Occipital lobe (tissue), 2 donors: ENCODE data around the gene FYCO1. TPM values are rescaled to one million over a fixed set of nuclear protein-coding genes. Genes with fewer than 3 reads are reported as not detected.

Experiments
- DNase-seq: peaks from one replicate; lab custom pipeline; 2025; lab: John Stamatoyannopoulos, UW
- total RNA-seq: library from RNA; depleted of rRNA; stranded (reverse); fragments of >200 nt; gene quantifications from one replicate; pipeline ENCODE4 v1.2.3, GENCODE V29; 2014

FYCO1 gene
- total RNA-seq, 1 donor from 2014 or later, result 2.5 TPM

DNA sequence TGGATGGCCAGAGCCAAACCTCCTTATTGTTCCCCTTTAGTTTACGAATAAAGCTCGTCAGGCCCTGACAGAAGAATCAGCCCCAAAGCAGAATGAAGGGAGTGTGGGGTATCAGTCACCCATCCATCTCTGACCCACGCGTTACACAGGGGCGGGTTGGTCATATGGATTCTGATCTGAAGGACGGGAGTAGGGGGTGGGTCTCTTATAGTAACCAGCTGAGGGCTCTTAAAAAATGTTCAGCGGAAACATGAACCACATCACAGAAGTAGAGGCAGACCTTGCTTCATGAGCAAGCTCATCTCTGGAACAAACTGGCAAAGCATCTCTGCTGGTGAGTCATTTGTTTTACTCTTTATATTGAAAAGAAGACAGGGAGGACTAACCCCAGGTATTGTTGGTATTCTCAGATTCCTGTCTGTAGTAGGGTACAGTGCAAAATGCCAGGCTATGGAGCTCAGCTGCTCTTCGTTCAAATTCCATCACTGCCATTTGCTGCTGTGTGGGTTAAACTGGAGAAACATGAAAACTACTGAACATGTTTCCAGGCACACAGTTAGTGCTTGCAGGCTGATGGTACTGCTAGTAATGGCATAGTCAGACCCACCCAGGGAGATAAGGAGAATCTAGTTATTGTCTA lies 52.3 kb downstream of the FYCO1 start, which contains the start of gene CXCR6:
Gene CXCR6 (plus strand): TSS at position 258 of the 640 bp plus-strand sequence. CDS start 3,018 bp downstream, outside the sequence.
- DNase-seq, result no peak

DNA sequence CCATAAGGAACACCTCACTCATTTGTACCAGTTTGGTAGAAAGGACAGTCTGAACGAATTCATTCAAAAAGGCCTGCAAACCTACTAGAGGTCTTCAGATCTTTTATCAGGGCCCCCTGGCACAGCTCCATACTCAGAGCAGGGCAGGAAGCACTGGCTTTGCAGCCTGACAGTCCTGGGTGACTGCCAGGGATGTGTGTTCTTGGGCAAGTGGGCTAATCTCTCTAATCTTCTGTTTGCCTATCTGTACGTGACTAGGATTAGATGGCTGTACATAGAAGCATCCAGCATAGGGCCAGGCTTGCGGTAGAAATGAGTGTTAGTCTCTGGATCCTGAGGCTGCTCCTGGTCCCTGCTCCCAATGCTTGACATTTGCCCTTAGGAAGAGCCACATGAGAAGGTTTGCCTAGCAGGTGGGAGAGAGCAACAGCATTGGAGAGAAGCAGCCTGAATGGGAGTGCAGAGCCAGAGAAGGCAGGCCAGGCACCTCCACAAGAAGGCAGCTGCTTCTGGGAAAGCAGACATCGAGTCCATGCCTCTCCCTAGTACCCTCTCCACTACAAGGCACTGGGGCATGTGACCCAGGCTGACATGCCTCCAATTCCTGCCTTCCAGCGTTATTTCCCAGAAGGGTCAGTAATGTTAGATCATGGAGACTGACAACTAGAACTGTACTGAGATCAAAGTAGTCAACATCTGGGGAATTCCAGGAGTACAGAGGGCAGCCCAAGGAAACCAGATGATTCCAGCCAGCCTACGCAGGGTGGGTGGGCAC lies 53.4 kb downstream of the FYCO1 start:
- DNase-seq, result no peak

GRCh38 chr3:45940781-45941365 lies 54.8 kb downstream of the FYCO1 start:
- DNase-seq, result no peak

- no peak for DNase-seq
Observed at GRCh38 chr3:45940004-45940780, 55.4 kb downstream of the FYCO1 start.

- no peak for DNase-seq
Observed at GRCh38 chr3:45939341-45939771, 56.3 kb downstream of the FYCO1 start.

GRCh38 chr3:45938864-45939263 lies 56.8 kb downstream of the FYCO1 start:
- peak; percentile 75 for DNase-seq

DNA sequence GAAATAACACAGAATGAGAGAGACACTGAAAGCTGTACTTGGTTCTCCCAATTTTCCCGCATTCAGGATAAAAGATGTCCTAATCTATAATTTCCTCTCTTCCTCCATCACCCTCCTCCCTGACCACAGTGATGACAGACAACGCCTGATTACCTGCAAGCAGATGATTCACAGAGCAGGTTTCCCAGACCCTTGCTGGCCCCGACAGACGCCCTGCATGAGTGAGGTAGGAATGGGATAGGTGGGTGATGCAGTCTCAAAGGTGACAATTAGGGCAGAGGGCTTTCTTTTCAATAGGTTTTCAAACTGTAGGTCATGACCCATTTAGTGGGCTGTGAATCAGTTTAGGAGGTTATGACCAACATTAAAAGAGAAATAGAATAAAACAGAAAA lies 57.6 kb downstream of the FYCO1 start:
- DNase-seq, result no peak

GRCh38 chr3:45937206-45938042 lies 58.2 kb downstream of the FYCO1 start:
- no peak for DNase-seq

GRCh38 chr3:45936261-45936660 lies 59.4 kb downstream of the FYCO1 start:
- DNase-seq, result no peak

- no peak for DNase-seq
Observed at GRCh38 chr3:45933591-45933990, 62.0 kb downstream of the FYCO1 start.

DNA sequence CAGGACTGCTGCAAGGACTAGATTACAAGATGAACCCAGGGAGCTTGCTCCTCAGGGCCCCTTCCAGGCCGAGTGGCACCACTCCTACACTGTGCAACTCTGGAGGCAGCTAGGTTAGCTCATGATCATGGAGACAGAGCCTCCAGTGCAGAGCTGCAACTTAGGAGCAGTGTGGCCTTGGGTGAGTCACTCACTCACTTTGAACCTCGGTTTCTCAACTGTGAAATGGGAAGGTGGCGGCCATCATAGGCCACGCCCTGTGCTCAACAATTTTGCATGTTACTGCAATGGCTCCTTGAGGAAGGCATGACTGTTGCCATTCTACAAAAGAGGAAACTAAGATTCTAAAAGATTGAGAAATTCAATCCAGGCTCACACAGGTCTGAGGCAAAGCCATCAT lies 63.5 kb downstream of the FYCO1 start:
- no peak for DNase-seq

GRCh38 chr3:45931496-45931895 lies 64.1 kb downstream of the FYCO1 start:
- DNase-seq, result no peak

GRCh38 chr3:45929042-45929679 lies 66.5 kb downstream of the FYCO1 start:
- peak; percentile 22 for DNase-seq

DNA sequence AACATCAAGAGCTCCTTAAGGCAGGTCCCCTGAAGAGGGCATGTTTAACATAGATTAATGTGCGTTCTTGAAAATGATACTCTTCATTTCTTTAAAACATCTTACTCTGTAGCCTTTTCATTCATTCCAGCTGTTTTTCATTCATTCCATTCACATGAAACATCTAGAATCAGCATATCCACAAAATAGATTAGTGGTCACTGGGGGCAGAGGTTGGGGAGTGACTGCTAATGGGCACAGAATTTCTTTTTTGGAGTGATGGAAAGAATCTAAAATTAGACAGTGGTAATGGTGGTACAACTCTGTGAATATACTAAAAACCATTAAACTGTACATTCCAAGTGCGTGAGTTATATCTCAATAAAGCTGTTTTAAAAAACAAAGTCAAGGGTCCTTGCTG lies 67.7 kb downstream of the FYCO1 start:
- DNase-seq, result no peak

- no peak for DNase-seq
Observed at GRCh38 chr3:45923755-45924154, 71.9 kb downstream of the FYCO1 start.

DNA sequence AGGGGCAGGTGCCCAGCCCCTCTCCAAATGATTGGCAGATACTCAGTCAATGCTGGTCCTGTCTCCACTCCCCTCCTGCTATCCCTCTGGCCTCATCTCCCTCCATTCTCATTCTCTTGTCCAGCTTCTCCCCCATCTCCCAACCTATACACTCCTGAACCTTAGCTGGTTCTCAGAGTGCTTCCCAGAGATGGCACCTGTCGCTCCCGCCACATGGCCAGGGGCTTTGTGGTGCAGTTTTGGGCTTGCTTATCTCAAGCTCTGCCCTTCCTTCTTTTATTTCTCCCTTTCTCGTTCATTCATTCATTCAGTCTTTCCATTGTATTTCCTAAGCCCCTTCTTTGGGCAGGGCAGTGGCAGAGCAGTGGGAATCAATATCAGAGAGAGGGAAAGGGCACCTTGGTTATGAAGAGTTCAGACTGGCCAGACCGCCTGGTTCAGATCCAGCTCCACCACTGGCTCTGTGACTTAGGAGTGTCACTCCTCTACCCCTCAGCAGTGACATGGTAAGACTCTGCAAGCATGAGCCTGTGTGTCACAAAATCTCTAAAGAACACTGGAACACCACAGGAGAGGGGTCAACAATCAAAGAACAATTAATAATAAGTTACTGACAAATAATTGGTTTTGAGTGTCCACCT lies 72.6 kb downstream of the FYCO1 start:
- DNase-seq, result no peak

GRCh38 chr3:45922039-45922326 lies 73.6 kb downstream of the FYCO1 start:
- DNase-seq, result no peak

DNA sequence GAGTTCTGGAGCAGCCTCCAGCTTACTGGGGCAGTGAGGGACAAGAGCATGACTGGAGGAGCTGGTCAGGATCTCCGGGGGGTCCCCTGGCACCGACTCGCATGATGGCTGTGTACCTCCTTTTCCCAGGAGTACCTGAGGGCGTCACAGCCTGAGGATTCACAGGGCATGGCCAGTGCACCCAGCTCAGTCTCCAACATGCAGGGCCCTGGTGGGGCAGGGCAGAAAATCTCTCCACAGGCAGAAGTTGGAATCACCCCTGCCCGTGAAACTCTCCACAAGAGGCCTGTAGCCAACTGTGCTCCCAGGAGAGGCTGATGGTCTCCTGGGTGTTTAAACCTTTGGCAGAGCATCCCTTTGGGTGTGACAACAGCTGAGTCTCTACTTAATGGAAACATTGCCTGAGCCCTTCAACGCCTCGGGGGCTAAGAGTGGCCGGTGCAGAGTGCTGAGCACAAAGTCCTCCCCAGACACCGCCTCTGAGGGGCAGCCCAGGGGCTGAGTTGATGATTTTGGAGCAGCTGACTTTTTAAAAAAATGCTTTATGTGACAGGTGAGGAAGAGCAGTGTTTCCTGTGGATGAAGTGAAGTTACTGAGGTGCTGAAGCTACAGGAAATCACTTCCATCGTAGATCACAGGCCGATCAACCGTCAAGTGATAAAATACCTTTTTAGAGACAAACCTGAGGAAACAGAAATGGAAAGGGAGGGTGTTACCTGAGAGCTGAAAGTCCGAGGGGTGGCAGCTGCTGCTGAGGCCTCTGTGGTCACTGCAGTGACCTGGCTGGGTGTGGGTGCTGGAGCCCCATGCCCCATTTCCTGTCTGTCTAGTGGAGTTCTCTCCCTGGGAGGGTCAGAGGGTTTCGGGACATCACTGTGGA lies 74.2 kb downstream of the FYCO1 start:
- DNase-seq, result no peak
